GM12892 (cell line): ENCODE data around the gene ENDOD1.

ENCODE experiments used
- POLR2A ChIP-seq: IDR thresholded peaks from 2 replicates; pipeline ENCODE4 v1.6.1; 2011; ENCODE audit warnings: low read depth, low read length, control low read depth
- TAF1 ChIP-seq: IDR thresholded peaks from 2 replicates; pipeline ENCODE4 v1.6.1; 2011; ENCODE audit warnings: low read depth, mild to moderate bottlenecking, control low read depth, low read length, borderline replicate concordance

- TF ChIP-seq POLR2A (no peak), TAF1 (no peak)
These were observed 44.8 kb downstream of the ENDOD1 start for GRCh38 chr11:95134491-95134890.
